ENCODE results near the gene CYP4F3.
"Not testable (repeated sequence)": the region's sequence is repeated elsewhere in the genome, so short reads cannot be mapped to it uniquely, and the experiment has no call there.

The CYP4F3 gene

DNA sequence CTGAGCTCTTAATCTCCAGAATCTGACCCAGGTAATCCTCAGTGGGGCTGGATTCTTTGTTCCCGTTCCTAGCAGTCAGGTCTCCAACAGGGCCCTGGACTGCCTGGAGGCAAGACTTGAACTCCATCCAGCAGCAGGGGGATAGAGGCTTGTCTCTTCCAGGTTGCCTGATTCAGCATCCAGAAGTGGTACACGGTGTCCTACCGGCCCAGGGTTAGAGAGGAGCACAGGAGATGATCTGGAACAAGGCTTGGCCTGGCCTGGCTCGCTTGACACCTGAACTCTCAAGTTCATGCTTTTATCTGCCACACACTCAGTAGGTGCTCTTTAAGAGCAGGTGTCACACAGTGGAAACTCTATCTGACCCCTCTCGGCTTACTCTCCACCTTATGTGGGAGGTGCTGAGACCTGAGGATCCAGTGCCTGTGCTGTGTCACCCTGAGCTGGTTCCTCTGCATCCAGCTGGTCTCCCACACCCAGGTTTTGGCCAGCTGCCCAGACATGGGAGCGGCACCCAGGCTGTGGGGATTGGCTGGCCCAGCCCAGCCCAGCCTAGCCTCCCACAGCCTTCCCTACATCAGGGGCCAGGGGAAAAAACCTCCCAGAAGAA, at the start of gene CYP4F3:
Gene CYP4F3, plus strand, starts transcription at position 604 of the 610 bp plus-strand sequence. CDS start 519 bp downstream, outside the sequence.
- no peak for ATAC-seq

DNA sequence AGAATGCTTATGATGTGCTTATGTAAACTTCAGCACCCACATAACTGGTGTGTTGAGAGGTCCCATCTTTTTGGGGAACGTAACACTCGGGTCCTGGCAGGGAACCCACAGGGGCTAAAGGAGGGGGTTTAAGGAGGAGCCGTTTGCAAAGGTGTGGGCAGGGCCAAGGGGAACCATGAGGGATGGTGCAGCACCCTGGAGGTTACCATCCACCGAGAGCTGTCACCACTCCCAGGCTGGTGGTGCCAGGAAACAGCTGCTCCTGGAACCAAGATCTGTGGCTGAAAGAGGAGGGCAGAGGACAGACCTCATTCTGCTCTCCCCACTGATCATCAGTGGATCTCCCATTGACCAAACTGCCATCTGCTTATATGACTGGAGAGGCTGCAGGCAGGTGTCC, 48.9 kb upstream of the CYP4F3 start:
- ATAC-seq = no peak

GRCh38 chr19:15592506-15592905, 48.2 kb upstream of the CYP4F3 start:
- not testable (repeated sequence) for ATAC-seq

- ATAC-seq = not testable (repeated sequence)
These were observed 46.9 kb upstream of the CYP4F3 start for GRCh38 chr19:15593766-15594165.

DNA sequence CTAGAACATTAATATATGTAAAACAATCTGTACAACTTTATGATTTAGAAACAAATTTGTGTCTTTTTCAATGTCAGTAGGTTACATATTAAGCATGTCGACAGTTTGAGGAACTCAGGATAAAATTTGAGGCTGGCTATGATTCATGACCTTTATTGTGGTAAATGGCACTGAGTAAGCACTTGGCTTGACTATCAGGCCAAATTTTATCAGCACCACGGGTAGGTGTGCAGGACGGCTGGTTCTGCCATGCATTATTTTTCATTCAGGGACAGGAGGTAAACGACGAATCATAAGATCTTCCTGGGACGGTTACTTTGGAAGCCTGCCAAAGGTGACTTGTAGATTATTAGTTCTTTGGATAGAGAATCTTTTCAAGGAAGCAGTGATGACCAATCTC, 45.6 kb upstream of the CYP4F3 start:
- no peak for ATAC-seq

GRCh38 chr19:15607978-15608925, 32.4 kb upstream of the CYP4F3 start:
- not testable (repeated sequence) for ATAC-seq

GRCh38 chr19:15609261-15609660, 31.4 kb upstream of the CYP4F3 start:
- ATAC-seq = no peak

- no peak for ATAC-seq
These were observed 28.4 kb upstream of the CYP4F3 start for GRCh38 chr19:15612342-15612741.

- no peak for ATAC-seq
These were observed 27.4 kb upstream of the CYP4F3 start for GRCh38 chr19:15613338-15613737.

DNA sequence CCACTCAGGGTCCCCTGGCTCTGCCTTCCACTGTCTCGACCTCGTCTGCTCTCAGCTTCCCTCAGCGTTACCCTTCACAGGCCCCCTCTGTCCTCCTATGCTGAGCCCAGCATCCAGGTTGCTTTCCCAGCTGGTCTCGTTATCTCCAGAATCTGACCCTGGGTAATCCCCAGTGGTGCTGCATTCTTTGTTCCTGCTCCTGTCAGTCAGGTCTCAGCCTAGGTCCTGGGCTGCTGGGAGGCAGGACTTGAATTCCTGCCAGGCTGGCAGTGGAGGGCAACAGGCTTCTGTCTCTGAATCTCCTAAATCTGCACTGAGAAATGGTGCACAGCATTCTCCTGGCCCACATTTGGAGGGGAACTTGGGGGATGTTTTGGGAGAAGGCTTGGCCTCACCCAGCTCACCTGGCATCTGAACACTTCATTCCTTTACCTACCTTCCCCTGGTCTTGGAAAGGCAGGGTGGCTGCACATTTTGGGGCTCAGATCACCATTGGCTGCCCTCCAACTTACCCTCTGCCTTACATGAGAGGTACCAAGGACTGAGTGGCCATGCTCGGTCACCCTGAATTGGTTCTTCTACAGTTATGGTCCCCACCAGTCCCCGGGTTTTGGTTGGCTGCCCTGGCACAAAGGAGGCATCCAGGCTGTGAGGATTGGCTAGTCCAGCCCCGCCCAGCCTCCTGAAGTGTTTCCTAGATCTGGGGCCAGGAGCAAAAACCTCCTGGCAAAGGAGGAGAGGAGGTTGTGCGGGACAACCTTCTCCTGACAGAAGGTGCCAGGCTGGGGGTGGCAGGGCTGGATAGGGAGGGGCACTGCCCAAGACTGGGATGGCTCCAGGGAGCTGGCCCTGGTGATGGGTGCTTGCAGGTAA, 26.0 kb upstream of the CYP4F3 start, which contains the start of gene CYP4F8:
Gene CYP4F8, plus strand, starts transcription at position 712 of the 873 bp plus-strand sequence. CDS start 399 bp downstream, outside the sequence.
- no peak for ATAC-seq

GRCh38 chr19:15615526-15615925, 25.2 kb upstream of the CYP4F3 start:
- ATAC-seq = no peak

DNA sequence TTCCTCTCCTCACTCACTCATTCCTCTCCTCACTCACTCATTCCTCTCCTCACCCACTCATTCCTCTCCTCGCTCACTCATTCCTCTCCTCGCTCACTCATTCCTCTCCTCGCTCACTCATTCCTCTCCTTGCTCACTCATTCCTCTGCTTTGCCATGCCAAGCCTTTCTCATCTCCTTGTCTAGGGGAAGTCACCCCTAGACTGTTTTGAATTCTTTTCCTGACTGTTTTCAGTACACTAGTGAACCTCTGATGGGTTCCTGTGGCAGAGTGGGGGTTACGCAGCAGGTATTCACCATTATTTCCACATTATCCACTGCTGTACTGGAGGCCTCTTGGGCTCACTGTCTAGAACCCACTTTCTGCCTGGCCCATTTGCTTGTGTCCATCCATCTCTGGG, 24.5 kb upstream of the CYP4F3 start:
- ATAC-seq = no peak

- no peak for ATAC-seq
These were observed 23.9 kb upstream of the CYP4F3 start for GRCh38 chr19:15616627-15617270.

- ATAC-seq = no peak
These were observed 22.4 kb upstream of the CYP4F3 start for GRCh38 chr19:15618321-15618720.

DNA sequence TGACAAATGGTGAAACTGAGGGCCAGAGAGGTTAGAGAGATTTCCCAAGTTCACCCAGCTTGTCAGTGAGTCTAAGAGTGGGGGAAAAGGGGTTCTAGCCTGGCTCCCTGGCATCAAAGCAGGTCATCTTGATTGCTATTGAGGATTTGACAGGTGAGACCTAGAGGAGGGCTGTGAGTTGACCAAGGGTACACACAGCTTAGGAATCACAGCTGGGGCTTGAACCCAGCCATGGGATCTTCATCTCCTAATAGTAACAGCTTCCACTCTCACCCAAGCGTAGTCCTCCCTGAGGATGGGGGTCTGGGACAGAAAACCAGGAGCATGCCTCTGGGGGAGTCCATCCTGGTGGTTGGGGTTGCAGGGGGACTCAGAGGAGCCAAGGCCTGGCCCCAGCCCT, 18.9 kb upstream of the CYP4F3 start:
- ATAC-seq = no peak

DNA sequence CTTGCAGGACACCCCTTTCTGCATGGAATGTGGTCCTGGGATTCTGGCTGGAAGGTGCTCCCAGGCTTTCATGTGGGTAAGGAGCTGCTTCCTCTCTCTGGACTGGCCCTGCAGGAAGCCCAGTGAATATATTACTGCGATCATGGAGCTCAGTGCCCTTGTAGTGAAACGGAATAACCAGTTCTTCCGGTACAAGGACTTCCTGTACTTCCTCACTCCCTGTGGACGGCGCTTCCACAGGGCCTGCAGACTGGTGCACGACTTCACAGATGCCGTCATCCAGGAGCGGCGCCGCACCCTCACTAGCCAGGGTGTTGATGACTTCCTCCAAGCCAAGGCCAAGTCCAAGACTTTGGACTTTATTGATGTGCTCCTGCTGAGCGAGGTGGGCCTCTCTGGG, 17.7 kb upstream of the CYP4F3 start:
- no peak for ATAC-seq

- no peak for ATAC-seq
These were observed 16.9 kb upstream of the CYP4F3 start for GRCh38 chr19:15623711-15624318.

DNA sequence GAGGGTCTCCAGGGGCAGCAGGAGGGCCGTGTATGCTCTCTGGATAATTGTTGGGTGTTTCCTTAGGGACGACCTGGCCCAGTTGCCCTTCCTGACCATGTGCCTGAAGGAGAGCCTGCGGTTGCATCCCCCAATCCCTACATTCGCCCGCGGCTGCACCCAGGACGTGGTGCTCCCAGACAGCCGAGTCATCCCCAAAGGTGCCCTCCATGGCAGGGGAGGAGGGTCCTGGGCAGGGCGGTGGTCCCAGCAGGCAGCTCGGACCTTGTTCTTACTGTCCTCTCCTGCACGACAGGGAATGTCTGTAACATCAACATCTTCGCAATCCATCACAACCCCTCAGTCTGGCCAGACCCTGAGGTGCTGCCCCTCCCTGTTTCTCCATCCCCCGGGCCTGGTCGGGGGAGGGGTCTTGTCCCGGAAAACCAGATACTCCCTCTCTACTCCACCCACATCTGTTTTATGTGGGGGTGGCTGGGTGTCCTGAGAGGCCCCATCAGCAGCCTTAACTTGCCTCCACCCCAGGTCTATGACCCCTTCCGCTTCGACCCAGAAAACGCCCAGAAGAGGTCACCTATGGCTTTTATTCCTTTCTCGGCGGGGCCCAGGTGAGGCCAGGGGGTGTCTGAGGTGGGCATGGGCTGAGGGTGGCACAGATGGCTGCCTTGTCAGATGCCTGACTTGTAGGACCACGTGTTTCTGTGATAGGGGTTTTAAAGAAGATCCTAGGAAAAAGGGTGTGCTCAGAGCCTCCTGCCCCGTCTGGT, 12.3 kb upstream of the CYP4F3 start:
- ATAC-seq = no peak

- peak; percentile 83 to 94 for ATAC-seq
These were observed 11.5 kb upstream of the CYP4F3 start for GRCh38 chr19:15629003-15629880.

- no peak for ATAC-seq
These were observed 8.9 kb upstream of the CYP4F3 start for GRCh38 chr19:15631817-15632216.

All from activated CD4-positive, CD25-positive, alpha-beta regulatory T cell treated with anti-CD3 and anti-CD28 coated beads, Interleukin-2, amount 50 U/mL, for 24 hours (primary cell).